Activated naive CD8-positive, alpha-beta T cell treated with anti-CD3 and anti-CD28 coated beads for 36 hours (primary cell): ENCODE measurements around the gene SLC36A3. TPM values are rescaled to one million over a fixed set of nuclear protein-coding genes. Genes with fewer than 3 reads are reported as not detected.

Source experiments
- DNase-seq: peaks from one replicate; pipeline ENCODE4 v3.0.0; 2021
- H3K27ac Mint-ChIP-seq: one replicate; pipeline ENCODE4 v1.8.0; 2022; ENCODE audit warnings: mild to moderate bottlenecking, moderate library complexity, mixed read lengths
- H3K27me3 Mint-ChIP-seq: one replicate; pipeline ENCODE4 v1.8.0; 2022; ENCODE audit warnings: mild to moderate bottlenecking, mixed read lengths
- H3K36me3 Mint-ChIP-seq: one replicate; pipeline ENCODE4 v1.8.0; 2021; ENCODE audit warnings: mild to moderate bottlenecking, mixed read lengths
- H3K4me1 Mint-ChIP-seq: one replicate; pipeline ENCODE4 v1.8.0; 2021; ENCODE audit warnings: mixed read lengths
- H3K4me3 Mint-ChIP-seq: one replicate; pipeline ENCODE4 v1.8.0; 2022; ENCODE audit warnings: mild to moderate bottlenecking, moderate library complexity, mixed read lengths
- H3K9me3 Mint-ChIP-seq: one replicate; pipeline ENCODE4 v1.8.0; 2022; ENCODE audit warnings: mixed read lengths
- total RNA-seq, 2 experiments: library from RNA; stranded (reverse); gene quantifications; one replicate each; pipeline ENCODE4 v1.2.3, GENCODE V29; 2021

The SLC36A3 gene
- total RNA-seq, 2 experiments from 2014 or later, result not detected

DNA sequence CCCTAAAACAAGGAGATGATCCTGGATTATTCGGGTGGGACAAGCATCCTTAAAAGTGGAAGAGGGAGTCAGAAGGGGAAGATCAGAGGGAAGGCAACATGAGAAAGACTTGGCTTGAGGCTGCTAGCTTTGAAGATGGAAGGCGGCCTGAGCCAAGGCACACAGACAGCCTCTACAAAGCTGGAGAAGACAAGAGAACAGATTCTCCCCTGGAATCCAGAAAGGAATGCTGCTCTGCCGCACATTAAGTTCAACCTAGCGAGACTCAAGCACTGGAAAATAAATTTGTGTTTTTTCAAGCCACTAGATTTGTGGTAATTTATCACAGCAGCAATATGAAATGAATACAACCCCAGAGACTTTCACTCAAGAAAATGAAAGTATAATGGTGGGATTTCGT is 17.9 kb downstream of the SLC36A3 start:
- Mint-ChIP-seq H3K27ac (no peak overlapping the region), H3K4me3 (no peak overlapping the region), H3K4me1 (no peaks in the 10 kb centered on the region), H3K27me3 (no peaks in the 10 kb centered on the region), H3K36me3 (no peaks in the 10 kb centered on the region), H3K9me3 (no peaks in the 10 kb centered on the region)
- DNase-seq, result no peak

DNA sequence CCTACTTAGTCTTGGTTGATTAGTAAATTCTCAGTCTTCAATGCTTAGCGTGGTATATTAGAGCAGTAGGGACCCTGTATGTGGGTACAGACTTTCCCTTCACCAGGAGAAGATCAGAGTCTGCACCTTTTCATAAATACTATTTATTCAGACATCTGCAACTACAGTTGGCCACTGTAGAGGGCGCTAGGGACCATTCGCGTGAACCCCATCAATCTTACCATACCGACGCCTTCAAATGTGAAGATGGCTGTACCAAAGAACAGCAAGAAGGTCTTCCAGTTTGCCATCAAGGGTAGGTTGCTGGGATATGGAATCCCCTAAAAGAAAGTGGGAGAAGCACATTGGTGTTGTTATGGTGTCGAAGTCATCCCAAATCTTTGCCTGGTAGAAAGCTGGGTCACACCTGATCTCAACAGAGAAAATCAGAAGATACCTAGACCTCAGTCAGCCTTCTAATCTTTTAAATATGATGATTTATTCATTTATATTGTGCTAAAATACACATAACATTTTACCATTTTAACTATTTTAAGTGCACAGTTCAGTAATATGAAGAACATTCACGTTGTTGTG is 19.1 kb downstream of the SLC36A3 start:
- H3K4me1 Mint-ChIP-seq, result no peaks in the 10 kb centered on the region
- peak; percentile 6 for DNase-seq
- no peaks in the 10 kb centered on the region for H3K9me3 Mint-ChIP-seq
- H3K36me3 Mint-ChIP-seq, result no peaks in the 10 kb centered on the region
- H3K27ac Mint-ChIP-seq, result no peak overlapping the region
- H3K27me3 Mint-ChIP-seq, result no peaks in the 10 kb centered on the region
- no peak overlapping the region for H3K4me3 Mint-ChIP-seq

DNA sequence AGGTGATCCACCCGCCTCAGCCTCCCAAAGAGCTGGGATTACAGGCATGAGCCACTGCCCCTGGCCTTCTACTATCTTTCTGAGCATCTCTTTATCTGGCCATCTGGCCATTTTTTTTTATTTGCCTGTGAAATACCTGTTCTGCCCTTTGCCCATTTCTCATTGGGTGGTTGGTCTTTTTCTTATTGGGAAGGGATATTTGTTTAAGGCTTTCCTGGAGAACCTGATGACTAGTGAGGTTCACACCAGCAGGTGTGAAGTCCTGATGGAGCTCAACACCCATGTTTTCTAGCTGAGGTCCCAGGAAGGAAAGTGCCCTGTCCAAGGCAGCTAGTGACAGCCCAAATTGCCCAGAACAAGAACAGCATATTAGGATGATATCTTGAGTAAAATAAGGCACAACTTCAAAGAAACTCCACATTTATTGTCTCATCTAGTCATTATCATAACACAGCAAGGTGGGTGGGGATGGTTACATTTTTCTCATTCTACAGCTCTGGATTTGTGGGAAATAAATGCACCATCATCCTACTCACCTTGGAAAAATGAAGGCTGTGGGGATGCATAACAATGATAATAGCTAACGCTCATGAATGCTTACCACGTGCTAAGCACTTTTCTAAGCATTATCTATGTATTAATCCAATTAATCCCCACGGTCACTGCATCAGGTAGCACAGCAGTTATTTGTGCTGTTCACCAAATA is 20.3 kb downstream of the SLC36A3 start:
- no peak overlapping the region for H3K27ac Mint-ChIP-seq
- no peaks in the 10 kb centered on the region for H3K27me3 Mint-ChIP-seq
- no peaks in the 10 kb centered on the region for H3K4me1 Mint-ChIP-seq
- H3K36me3 Mint-ChIP-seq, result no peaks in the 10 kb centered on the region
- H3K9me3 Mint-ChIP-seq, result no peaks in the 10 kb centered on the region
- H3K4me3 Mint-ChIP-seq, result no peak overlapping the region
- no peak for DNase-seq

DNA sequence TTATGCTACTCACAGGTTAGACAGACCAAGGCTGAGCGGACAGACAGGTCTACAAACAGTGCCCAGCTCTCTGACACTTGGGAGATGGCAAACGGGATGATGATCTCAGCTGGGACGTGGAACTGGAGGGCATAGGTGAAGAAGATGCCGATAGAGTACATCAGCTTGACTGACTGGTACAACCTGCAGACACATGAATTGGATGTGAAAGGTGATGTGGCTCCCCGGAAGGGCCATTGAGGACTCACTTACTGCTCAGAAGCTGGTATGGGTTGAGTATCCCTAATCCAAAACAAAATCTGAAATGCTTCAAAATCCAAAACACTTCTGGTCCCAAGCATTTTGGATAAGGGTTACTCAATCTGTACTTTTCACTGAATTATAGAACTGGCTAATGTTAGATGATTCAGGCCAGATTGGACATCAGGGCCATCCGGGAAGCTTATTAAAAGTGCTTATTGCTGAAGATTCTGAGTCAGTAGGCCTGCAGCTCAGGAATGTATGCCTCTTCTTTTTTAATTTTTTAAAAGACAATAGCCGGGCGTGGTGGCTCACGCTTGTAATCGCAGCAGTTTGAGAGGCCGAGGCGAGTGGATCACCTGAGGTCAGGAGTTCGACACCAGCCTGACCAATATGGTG is 22.4 kb downstream of the SLC36A3 start:
- Mint-ChIP-seq H3K4me3 (no peak overlapping the region), H3K36me3 (no peaks in the 10 kb centered on the region), H3K27ac (no peak overlapping the region), H3K27me3 (no peaks in the 10 kb centered on the region), H3K4me1 (no peaks in the 10 kb centered on the region), H3K9me3 (no peaks in the 10 kb centered on the region)
- no peak for DNase-seq

DNA sequence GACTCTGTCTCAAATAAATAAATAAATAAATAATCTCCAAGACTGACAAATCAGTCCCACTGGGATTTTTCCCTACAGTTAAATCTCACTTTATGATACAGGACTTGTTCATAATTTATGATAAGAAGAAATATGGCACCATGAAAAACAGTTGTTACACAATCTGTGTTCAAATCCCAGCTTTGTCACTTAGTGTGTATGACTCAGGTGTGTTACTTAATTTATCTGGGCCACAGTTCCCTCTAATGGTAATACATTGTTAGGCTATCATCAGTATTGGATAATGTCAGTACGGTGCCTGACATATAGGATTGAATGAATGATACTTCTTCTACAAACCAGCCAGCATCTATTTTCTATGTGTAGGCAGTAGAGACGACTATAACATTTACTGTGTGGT is 23.1 kb downstream of the SLC36A3 start:
- DNase-seq, result no peak
- no peaks in the 10 kb centered on the region for H3K4me1 Mint-ChIP-seq
- H3K27me3 Mint-ChIP-seq, result no peaks in the 10 kb centered on the region
- H3K4me3 Mint-ChIP-seq, result no peak overlapping the region
- H3K27ac Mint-ChIP-seq, result no peak overlapping the region
- H3K36me3 Mint-ChIP-seq, result no peaks in the 10 kb centered on the region
- no peaks in the 10 kb centered on the region for H3K9me3 Mint-ChIP-seq

DNA sequence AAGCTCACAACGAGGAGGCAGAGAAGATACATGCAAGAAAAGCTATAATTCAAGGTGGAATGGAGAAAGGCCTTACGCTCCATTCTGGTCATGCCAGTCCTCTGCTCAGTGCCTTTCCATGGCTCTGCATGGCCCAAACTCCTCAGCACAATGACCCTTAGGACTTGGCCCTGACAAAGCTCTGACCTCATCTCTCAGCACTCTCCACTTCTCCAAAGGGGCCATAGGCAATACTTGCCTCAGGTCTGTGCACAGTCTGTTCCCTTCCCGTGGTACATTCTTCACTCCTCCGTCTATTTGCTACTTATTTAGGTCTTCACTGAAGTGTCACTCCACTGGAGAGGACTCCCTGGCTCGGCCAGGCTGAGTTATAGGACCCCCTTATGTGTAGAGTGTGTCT is 24.7 kb downstream of the SLC36A3 start:
- no peak for DNase-seq
- Mint-ChIP-seq H3K4me1 (no peaks in the 10 kb centered on the region), H3K36me3 (no peaks in the 10 kb centered on the region), H3K27me3 (no peaks in the 10 kb centered on the region), H3K27ac (no peak overlapping the region), H3K9me3 (no peaks in the 10 kb centered on the region), H3K4me3 (no peak overlapping the region)

DNA sequence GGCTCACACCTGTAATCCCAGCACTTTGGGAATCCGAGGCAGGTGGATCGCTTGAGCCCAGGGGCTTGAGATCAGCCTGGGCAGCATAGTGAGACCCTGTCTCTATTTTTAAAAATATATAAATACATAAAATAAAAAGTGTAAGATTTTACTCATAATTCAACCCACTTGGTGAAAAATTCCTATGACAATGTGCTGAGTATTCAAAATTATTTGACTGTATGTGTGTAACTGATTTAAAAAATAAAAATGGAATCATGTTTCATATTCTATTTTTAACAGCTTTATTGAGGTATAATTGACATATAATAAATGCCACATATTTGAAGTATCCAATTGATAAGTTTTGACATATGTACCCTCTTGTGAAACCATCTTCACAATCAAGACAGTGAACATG is 27.8 kb downstream of the SLC36A3 start:
- Mint-ChIP-seq H3K36me3 (no peaks in the 10 kb centered on the region), H3K27me3 (no peaks in the 10 kb centered on the region), H3K27ac (no peak overlapping the region), H3K4me3 (no peak overlapping the region), H3K4me1 (no peaks in the 10 kb centered on the region), H3K9me3 (no peaks in the 10 kb centered on the region)
- no peak for DNase-seq

DNA sequence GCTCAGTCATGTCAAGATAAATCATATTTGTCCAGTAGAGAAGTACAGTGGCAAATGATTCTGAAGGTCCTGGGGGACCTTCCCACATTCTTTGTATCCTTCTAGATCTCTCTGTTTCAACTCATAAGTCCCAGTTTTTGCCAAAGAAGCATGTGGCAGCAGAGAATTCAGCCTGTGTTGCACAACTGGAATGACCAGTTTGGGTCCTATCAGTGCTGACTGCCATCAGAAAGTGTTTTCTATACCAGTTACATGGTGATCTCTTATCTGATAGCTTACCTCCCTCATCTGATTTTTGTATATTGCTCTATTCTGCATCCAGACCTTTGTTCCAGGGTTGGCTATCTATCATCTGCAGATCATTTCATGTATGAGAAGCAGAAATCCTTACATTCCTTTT is 28.9 kb downstream of the SLC36A3 start:
- Mint-ChIP-seq H3K27me3 (no peaks in the 10 kb centered on the region), H3K9me3 (no peaks in the 10 kb centered on the region), H3K4me3 (no peak overlapping the region), H3K4me1 (no peaks in the 10 kb centered on the region), H3K27ac (no peak overlapping the region), H3K36me3 (no peaks in the 10 kb centered on the region)
- no peak for DNase-seq

DNA sequence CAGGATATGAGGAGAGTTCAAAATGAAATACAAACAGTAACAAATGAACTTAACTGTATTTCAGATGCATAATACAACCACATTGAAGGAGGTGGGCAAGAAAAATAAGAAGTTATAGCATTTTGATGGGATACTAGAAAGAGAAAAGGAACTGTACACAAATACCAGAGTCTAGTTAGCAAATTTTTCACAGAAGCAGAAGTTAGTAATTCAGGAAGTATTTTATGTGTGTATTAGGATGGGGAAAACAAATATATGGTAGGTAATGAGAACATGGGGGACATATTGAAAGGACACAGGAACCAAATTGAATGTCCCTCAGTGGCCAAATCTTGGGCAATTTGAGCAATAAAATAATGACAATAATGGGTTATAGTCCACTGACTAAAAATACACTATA is 32.2 kb downstream of the SLC36A3 start:
- no peak for DNase-seq
- no peaks in the 10 kb centered on the region for H3K27me3 Mint-ChIP-seq
- H3K27ac Mint-ChIP-seq, result no peak overlapping the region
- no peaks in the 10 kb centered on the region for H3K36me3 Mint-ChIP-seq
- no peaks in the 10 kb centered on the region for H3K9me3 Mint-ChIP-seq
- no peaks in the 10 kb centered on the region for H3K4me1 Mint-ChIP-seq
- no peak overlapping the region for H3K4me3 Mint-ChIP-seq

DNA sequence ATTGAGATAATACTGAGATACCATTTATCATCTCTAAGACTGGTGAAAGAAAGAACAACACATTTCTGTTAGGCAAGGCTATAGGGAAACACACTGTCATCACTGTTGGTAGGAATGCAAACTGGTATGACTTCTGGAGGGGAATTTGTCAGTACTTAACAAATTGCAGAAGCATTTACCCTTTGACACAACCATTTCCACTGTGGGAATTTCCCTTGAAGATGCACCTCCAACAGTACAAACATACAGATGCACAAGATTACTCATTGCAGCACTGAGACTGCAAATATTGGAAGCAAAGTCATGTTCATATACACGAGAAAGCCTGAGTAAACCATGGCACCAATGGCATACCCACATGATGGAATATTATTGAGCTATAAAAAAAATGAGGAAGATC is 33.0 kb downstream of the SLC36A3 start:
- Mint-ChIP-seq H3K4me3 (no peak overlapping the region), H3K27me3 (no peaks in the 10 kb centered on the region), H3K36me3 (peaks cover 1% of the 10 kb centered on the region), H3K27ac (no peak overlapping the region), H3K4me1 (no peaks in the 10 kb centered on the region), H3K9me3 (no peaks in the 10 kb centered on the region)
- no peak for DNase-seq

DNA sequence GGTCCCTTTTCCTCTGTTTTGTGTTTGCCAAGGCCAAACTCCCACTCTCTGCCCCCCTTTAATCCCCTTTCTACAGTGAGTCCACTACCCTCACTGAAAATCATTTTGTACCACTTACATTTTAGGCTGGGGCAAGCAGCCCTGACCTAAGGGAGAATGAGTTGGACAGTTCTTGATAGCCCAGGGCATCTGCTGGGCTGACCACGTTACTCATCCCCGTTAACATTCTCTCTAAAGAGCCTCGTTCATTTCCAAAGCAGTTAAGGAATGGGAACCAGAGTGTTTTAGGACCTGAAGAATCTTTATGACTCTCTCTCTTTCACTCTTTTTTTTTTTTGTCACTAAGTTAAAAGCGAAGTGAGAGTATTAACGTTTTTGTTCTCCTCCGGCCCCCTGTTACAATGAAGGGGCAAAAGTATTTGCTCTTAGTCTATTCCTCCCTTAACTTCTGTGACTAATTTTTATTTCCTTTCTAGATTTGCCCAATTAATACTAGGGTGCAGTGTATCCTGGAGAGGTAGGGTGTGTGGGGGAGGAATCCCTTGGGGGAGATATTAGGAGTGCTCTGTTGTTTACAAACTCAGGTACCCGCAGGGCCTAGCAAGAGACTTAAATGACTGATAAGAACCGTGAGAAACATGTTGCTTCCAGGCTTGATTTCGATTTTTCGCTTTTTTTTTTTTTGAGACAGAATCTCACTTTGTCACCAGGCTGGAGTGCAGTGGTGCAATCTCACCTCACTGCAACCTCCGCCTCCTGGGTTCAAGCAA is 35.9 kb downstream of the SLC36A3 start:
- Mint-ChIP-seq H3K4me3 (no peak overlapping the region), H3K27me3 (no peaks in the 10 kb centered on the region), H3K36me3 (peaks cover 3% of the 10 kb centered on the region), H3K27ac (no peak overlapping the region), H3K4me1 (peaks cover 7% of the 10 kb centered on the region), H3K9me3 (no peaks in the 10 kb centered on the region)
- no peak for DNase-seq

DNA sequence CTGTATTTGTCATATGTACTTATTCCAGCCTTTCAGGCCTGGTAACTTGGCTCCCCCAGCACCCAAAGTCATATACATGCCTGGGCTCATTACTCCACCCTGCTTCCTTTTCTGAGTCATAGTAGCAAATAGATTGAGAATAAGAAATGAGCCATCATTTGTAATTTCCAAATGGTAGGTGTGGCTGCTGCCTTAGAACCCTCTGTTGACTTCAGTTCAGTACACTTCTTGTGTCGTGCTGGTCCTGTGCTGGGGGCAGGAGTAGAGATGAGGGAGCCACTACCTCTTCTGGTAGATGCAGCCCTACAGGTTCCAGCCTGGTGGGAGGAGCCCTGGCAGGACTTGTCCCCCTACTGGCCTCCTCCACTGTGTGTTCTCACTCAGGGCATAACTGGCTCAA is 39.5 kb downstream of the SLC36A3 start:
- no peak overlapping the region for H3K4me3 Mint-ChIP-seq
- H3K27me3 Mint-ChIP-seq, result no peaks in the 10 kb centered on the region
- H3K4me1 Mint-ChIP-seq, result peaks cover 7% of the 10 kb centered on the region
- no peaks in the 10 kb centered on the region for H3K9me3 Mint-ChIP-seq
- DNase-seq, result no peak
- peaks cover 3% of the 10 kb centered on the region for H3K36me3 Mint-ChIP-seq
- no peak overlapping the region for H3K27ac Mint-ChIP-seq

DNA sequence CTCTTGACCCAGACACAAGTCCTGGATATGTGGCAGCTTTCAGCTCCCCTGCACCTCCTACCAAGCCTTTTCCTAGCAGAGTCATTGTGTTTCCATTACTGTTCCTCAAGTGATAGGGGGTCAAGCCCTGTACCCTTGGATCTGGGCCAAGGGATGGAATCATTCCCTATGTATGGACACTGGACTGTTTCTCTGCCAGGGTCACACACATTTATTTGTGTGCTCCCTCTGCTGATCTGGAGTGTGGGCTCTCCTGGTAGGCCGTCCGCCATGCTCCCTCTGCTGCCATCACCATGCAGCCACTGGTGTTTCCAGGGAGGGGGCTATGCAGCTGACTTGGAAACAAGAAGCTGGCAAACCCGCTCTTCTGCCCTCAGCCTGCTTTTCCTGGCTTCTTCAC is 41.0 kb downstream of the SLC36A3 start:
- no peak for DNase-seq
- no peaks in the 10 kb centered on the region for H3K9me3 Mint-ChIP-seq
- no peak overlapping the region for H3K4me3 Mint-ChIP-seq
- H3K4me1 Mint-ChIP-seq, result peaks cover 11% of the 10 kb centered on the region
- H3K27ac Mint-ChIP-seq, result no peak overlapping the region
- peaks cover 3% of the 10 kb centered on the region for H3K36me3 Mint-ChIP-seq
- H3K27me3 Mint-ChIP-seq, result no peaks in the 10 kb centered on the region

DNA sequence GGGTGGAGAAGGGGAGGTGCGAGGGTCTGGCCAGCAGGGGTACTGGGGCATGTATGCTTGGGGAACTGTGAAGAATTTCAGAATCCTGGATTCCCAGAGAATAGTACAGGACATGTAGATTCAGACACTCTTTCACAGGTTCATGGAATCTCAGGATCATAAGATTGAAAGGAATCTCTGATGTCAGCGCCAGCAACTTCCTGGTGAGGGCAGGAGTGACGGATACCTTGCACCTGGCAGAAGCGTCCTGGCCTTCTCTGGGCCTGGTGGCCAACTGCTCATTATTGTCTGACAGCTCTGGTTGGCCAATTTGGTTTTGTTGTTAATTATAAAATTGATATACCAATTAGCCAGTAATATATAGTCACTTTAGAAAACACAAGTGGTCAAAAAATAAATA is 43.6 kb downstream of the SLC36A3 start:
- Mint-ChIP-seq H3K4me3 (no peak overlapping the region), H3K27ac (no peak overlapping the region), H3K4me1 (peaks cover 16% of the 10 kb centered on the region), H3K9me3 (no peaks in the 10 kb centered on the region), H3K27me3 (no peaks in the 10 kb centered on the region), H3K36me3 (peaks cover 2% of the 10 kb centered on the region)
- no peak for DNase-seq

DNA sequence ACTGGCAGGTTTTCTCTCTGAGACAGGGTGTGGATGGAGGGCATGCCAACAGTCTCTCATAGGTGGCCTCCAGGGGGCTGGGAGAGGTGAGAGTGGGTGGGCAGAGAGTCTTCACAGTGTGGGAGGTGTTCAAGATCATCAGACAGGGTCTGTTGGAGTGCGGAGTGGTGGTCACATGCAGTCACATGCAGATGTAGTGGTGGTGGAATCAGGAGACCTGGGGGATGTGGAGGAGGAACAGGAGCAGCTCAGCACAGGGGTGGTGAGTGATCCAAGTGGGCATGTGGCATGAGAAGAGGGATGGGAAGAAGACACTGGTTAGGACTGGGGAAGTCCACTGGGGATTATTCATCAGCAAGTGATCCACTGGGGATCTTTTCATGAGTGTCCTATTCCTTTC is 44.8 kb downstream of the SLC36A3 start:
- H3K4me1 Mint-ChIP-seq, result peaks cover 17% of the 10 kb centered on the region
- H3K4me3 Mint-ChIP-seq, result no peak overlapping the region
- H3K9me3 Mint-ChIP-seq, result no peaks in the 10 kb centered on the region
- H3K36me3 Mint-ChIP-seq, result no peaks in the 10 kb centered on the region
- H3K27ac Mint-ChIP-seq, result no peak overlapping the region
- no peaks in the 10 kb centered on the region for H3K27me3 Mint-ChIP-seq
- no peak for DNase-seq
